NCI-H774 (cell line): ENCODE results near the gene TWIST2.

Experiments used
- DNase-seq: peaks from one replicate; lab custom pipeline; 2025; lab: John Stamatoyannopoulos, UW

TWIST2 gene

GRCh38 chr2:238873381-238873801 lies 25.5 kb downstream of the TWIST2 start:
- DNase-seq = no peak

GRCh38 chr2:238873841-238874240 lies 26.0 kb downstream of the TWIST2 start:
- no peak for DNase-seq

GRCh38 chr2:238874330-238875050 lies 26.6 kb downstream of the TWIST2 start:
- no peak for DNase-seq

- no peak for DNase-seq
Observed at GRCh38 chr2:238875101-238875470, 27.2 kb downstream of the TWIST2 start.

GRCh38 chr2:238875471-238876231 lies 27.8 kb downstream of the TWIST2 start:
- no peak for DNase-seq

GRCh38 chr2:238876232-238876630 lies 28.3 kb downstream of the TWIST2 start:
- DNase-seq = no peak

- no peak for DNase-seq
Observed at GRCh38 chr2:238878051-238878735, 30.3 kb downstream of the TWIST2 start.

GRCh38 chr2:238879043-238879442 lies 31.2 kb downstream of the TWIST2 start:
- no peak for DNase-seq

GRCh38 chr2:238879621-238880377 lies 31.9 kb downstream of the TWIST2 start:
- no peak for DNase-seq

- no peak for DNase-seq
Observed at GRCh38 chr2:238881353-238882081, 33.6 kb downstream of the TWIST2 start.

- DNase-seq = no peak
Observed at GRCh38 chr2:238882082-238882755, 34.3 kb downstream of the TWIST2 start.

- no peak for DNase-seq
Observed at GRCh38 chr2:238883421-238883901, 35.6 kb downstream of the TWIST2 start.

- no peak for DNase-seq
Observed at GRCh38 chr2:238884122-238884811, 36.4 kb downstream of the TWIST2 start.

GRCh38 chr2:238884812-238885408 lies 37.0 kb downstream of the TWIST2 start:
- no peak for DNase-seq

- no peak for DNase-seq
Observed at GRCh38 chr2:238886453-238887094, 38.7 kb downstream of the TWIST2 start.

GRCh38 chr2:238887616-238888015 lies 39.7 kb downstream of the TWIST2 start:
- no peak for DNase-seq

GRCh38 chr2:238888781-238889180 lies 40.9 kb downstream of the TWIST2 start:
- DNase-seq = no peak

- no peak for DNase-seq
Observed at GRCh38 chr2:238890131-238890530, 42.2 kb downstream of the TWIST2 start.
